Activated CD4-positive, alpha-beta T cell treated with anti-CD3 and anti-CD28 coated beads, Interleukin-2, amount 50 U/mL, for 4 hours (primary cell): Measurements from ENCODE around the gene FAM210A.
"Not testable (repeated sequence)": the region's sequence is repeated elsewhere in the genome, so short reads cannot be mapped to it uniquely, and the experiment has no call there.

Experiments used
- DNase-seq, 2 experiments: peaks; one replicate each; pipeline ENCODE4 v3.0.0-alpha.2; 2020

Gene FAM210A

DNA sequence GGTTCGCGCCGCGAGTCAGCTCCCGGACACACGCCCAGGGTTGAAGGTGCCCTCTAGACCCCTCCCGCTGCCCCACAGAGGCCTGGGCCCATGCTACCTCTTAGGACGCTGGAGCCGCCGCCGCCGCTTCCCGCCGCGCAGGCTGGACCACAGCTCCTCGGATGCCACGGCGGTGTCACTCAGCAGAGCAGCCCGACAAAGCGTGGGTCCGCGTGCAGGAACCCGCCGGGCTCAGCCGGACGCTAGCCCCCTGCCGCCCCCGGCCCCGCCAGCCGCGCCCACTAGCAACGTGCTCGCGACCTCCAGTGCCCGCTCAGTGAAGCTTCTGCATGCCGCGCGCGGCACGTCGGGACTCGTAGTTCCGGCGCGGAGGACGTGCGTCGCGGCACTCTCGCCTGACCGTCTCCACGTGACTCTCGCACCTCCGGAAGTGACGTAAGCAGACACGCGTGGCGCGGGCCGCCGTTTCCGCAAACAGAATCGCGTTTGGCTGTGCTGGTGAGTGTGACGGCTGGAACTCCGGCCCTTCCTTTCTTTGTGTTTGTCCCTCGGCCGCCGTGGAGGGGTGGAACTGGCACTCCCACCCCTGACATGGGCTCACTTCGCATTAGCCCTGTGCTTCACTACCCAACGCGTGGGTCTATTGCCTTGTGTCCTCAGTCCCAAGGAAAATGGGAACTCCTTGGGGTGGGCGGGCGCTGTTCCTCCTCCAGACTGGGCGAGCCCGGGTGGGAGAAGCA lies at the start of gene FAM210A, which contains the start of gene RNMT:
Gene FAM210A, minus strand, starts transcription at position 327 of the 740 bp plus-strand sequence. CDS start 44,481 bp downstream, outside the sequence.
Gene RNMT, plus strand, starts transcription at position 442 of the 740 bp plus-strand sequence. CDS start 4,845 bp downstream, outside the sequence.
- DNase-seq, result peak; percentile 93

DNA sequence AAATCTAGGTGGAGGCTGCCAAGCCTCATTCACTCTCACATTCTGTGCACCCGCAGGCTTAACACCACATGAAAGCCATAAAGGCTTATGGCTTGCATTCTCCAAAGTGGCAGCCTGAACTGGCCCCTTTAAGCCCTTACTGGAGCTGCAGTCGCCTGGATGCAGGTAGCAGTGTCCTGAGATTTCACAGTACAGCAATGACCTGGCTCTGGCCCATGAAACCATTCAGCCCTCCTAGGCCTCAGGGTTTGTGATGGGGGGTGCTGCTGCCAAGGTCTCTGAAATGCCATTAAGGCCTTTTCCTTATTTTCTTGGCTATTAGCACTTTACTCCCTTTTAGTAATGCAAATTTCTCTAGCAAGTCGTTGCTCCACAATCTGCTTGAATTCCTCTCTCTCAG lies 48.7 kb upstream of the FAM210A start:
- DNase-seq, result no peak

DNA sequence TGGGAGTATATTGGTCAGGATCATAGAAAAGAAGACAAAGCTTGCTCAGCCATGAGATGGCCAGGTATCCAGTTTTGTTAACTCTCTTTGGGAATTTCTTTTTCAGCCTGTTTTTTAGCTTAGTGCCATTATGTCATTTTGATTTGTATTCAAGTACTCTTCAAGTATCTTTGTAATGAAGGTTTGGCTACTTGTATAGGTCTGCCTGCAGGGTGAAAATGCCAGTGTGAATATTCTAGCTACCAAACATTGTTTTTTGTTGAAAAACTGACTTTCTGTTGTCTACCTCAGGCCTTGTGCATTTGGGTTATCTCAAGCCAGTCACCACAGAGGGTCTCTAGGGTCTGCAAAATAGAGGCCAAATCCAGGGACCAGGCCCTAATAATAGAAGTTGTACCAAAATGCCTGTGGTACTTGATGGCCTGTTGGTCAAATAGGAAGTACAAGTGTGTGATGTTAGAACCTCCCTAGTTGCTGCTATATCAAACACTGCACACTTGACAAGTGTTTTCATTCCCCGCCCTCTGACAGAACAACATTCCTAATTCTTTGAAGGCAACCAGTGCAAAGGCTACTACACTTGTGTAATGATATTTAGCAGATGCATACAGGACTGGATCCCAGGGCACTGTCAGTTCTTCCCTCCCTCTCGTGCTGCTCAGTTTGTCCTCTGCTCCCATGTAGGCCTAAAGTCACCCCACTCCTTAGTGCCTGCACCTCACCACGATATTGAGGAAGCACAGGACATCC lies 36.5 kb upstream of the FAM210A start:
- DNase-seq, result no peak

- DNase-seq, result no peak
Observed at GRCh38 chr18:13760047-13760446, 33.7 kb upstream of the FAM210A start.

DNA sequence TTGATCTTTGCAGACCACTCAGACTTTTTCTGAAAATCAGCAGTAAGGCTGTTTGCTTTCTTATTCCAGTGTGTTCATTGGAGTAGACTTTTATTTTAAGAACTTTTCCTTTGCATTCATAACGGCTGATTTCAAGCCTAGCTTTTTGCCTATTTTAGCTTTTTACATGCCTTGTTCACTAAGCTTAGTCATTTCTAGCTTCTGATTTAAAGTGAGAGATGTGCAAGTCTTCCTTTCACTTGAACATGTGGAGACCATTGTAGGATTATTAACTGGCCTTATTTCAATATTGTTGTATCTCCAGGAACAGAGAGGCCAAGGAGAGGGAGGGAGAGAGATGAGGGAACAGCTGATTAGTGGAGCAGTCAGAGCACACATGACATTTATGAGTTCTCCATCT lies 32.3 kb upstream of the FAM210A start:
- DNase-seq, result no peak

DNA sequence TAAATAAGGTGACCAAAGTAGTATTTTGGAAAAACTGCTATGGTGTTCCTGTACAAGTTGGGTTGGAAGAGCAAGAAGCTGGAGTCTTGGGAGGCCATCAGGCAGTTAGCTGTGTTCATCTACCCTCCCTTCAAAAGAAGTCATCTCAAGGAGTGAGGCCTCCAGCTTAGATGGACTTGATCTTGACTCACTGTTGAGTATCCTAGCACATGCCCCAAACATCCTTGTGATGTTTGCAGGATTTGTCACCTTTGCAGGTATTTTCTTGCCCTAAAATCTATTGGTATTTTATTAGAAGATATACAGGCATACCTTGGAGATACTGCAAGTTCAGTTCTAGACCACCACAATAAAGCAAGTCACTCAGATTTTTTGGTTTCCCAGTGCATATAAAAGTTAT lies 30.3 kb upstream of the FAM210A start:
- DNase-seq, result no peak

GRCh38 chr18:13756261-13756660 lies 29.9 kb upstream of the FAM210A start:
- no peak for DNase-seq

DNA sequence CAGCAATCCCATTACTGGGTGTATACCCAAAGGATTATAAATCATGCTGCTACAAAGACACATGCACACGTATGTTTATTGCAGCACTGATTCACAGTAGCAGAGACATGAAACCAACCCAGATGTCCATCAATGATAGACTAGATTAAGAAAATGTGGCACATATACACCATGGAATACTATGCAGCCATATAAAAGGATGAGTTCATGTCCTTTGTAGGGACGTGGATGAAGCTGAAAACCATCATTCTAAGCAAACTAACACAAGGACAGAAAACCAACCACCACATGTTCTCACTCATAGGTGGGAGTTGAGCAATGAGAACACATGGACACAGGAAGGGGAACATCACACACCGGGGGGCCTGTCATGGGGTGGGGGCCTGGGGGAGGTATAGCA lies 25.2 kb upstream of the FAM210A start:
- not testable (repeated sequence) for DNase-seq

- DNase-seq, result no peak
Observed at GRCh38 chr18:13746633-13747032, 20.3 kb upstream of the FAM210A start.

DNA sequence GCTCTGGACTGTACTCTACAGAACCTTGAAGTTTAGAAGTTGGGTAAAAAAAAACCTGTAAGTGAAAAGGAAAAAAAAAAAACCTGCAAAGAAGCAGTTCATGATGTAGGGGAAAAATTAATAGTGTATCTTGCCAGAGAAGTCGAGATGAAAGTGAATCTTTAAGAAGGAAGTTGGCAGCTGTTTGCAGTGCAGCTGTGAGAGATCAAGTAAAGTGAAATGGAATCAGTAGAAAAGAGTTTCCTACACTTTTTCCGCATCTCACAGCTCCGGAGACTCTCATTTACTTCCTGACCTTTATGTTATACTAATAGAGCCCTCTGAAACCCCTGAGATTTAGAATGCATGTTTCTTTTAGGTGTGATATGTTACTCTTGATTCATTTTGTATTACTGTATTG lies 19.3 kb upstream of the FAM210A start:
- DNase-seq, result no peak

DNA sequence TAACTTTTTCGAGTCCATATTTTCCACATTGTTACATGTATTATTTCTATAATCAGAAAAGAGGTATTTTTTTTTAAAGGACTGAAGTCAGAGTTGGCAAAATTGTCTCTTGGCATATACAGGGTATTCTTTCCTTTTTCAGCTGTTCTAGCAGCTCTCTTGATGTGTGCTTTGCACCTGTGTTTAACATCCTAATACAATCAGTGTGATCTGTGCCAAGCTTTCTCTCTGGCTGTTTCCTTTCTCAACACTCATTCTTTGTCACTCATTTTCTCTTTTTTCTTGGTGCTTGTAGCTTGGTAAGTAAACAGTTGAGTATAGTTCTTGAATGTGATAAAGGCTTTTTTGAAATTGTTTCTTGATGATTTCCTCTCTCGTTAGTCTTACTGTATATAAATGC lies 9.3 kb upstream of the FAM210A start:
- DNase-seq, result no peak

DNA sequence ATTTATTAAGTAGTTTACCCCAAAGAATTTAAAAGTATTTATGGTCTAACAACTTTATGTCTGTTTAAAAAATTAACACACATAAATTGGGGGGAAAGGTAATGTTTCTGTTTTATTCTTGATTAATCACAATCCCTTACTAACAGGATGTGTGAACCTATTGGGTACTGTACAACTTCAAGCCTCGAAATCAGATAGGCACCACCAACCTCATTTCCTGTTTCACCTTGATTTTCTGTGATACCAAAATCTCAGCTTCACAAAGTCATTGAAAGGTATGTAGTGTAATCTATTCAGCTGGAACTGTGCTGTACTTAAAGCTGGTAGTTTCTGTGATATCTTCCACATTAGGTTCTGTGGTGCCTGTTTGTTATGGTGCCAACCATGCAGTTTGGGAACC lies 4.1 kb upstream of the FAM210A start:
- DNase-seq, result no peak

DNA sequence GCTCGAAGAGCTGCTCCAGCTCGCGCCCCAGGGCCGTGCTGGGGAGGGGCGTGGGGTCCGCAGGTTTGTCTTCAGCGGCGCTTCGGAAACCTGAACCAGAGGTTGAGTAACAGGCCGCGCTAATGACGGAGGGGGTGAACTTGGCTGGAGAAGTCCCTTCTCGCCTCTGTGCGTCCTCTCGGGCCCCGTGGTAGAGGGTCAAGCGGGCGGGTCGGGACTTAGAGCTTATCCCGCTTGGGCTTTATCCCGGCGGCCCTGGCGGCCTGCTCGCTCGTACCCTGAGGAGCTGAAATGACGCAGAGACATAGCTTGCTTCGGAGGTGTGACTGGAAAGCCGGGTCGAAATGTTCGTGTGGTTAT lies 594 bp upstream of the FAM210A start:
- DNase-seq, result no peak

DNA sequence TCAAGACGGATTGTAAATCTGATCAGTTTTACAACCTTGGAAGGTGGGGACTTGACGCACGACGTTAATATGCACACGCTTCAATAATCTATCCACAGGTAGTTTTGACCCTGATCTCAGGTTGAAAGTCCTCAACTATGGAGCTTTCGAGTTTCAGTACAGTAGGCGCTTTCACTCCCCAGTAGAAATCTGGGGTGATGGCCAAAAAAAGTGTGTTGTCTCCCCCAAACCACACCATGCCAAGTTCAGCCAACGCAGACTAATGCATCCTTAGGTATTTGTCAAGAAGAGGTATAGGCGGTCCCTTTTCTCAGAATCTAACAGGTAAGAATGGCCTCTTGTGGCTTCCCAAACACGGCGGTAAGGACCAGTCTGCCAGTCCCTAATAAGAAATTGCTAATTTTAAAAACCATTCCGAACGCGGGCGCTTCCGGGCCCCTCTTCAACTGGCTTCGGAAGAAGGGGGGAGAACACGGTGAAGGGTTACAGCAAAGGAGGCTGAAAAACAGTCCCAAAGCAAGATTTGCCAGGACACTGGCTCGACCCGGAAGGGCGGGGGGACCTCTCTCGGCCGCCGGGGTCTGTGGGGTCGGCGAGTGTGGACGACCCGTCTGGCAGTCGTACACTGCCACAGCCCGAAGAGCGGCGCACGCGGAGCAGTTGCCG lies 659 bp downstream of the FAM210A start:
- peak; percentile 5 to 7 for DNase-seq

DNA sequence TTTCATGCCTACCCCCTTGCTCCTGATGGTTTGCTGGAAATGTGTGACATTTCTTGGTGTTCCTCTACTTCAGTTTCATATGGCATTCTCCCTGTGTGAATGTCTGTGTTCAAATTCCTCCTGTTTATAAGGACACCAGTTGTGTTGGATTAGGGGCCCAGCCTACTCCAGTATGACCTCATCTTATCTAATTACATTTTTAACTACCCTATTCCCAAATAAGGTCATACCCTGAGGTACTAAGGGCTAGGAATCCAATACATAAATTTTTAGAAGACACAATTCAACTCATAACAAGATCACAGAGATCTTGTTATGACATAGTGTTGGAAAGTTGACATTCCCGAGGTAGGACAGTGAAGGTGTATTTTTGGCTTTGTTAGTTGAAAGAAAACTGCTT lies 5.5 kb downstream of the FAM210A start:
- DNase-seq, result no peak

- DNase-seq, result no peak
Observed at GRCh38 chr18:13720123-13720522, 6.2 kb downstream of the FAM210A start.

GRCh38 chr18:13716916-13717315 lies 9.4 kb downstream of the FAM210A start:
- DNase-seq, result no peak

- DNase-seq, result no peak
Observed at GRCh38 chr18:13715330-13715729, 11.0 kb downstream of the FAM210A start.

DNA sequence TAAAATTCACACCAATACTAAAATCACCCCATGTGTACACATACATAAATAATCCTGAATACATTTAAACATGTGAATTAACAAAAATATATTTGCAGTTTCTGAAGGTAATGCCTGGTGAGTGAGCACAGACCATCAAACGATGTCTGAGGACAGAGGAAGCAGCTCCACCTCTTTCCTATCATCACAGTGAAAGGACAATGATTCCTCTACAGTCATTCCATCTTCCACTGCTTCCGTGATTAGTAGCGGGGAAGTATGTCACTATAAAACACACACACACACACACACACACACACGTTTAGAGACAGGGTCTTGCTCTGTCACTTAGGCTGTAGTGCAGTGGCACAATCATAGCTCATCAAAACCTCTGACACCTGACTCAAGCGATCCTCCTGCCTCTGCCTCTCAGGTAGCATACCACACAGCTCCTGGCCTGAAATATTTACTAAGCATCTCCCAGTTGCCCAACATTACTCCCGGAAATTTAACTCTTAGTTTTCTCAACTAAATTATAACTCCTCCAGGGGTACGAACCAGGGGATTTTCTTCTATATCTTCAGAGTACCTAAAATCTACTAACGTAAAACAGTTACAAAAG lies 12.8 kb downstream of the FAM210A start:
- no peak for DNase-seq

DNA sequence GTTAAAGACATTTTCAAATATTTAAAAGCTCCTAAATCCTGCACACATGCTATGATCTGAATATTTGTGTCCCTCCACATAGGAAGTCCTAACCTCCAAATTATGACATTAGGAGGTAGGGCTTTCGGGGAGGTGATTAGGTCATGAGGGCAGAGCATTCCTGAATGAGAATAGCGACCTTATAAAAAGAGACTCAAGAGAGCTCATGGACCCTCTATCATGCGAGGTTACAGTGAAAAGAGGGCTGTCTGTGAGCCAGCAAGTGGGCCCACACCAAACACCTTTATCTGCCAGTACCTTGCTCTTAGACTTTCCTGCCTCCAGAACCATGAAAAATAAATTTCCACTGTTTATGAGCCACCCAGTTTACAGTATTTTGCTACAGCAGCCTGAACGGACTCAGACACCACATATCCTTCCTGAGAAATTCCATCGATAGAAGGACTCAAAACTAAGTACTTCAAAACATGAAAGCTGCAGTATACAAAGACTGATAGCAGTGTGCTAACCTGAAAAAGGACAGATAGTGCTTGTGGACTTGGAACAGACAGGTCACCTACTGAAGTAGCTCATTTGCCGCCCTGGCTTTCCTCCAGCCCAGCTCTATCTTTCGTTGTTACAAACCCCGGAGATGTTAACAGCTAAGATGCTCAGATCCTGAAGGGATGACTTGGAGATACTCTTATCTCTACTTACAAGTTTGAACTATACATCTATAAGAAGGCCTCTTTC lies 13.8 kb downstream of the FAM210A start:
- DNase-seq, result no peak

DNA sequence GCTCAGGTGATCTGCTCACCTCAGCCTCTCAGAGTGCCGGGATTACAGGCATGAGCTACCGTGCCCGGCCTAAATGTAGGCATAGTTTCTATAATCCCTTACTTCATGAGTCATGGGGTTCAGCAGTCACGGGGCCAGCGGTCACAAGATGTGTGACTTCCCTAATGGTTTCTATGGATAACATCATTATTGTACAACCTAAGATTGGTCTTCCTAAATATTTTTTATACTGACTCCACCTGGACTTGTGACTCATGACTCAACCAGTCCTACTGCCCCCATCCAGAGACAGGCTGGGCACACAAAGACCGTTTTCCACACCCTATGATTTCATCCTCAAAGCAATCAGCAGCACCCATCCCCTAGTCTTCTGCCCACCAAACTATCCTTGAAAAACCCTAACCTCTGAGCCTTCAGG lies 15.9 kb downstream of the FAM210A start:
- no peak for DNase-seq

DNA sequence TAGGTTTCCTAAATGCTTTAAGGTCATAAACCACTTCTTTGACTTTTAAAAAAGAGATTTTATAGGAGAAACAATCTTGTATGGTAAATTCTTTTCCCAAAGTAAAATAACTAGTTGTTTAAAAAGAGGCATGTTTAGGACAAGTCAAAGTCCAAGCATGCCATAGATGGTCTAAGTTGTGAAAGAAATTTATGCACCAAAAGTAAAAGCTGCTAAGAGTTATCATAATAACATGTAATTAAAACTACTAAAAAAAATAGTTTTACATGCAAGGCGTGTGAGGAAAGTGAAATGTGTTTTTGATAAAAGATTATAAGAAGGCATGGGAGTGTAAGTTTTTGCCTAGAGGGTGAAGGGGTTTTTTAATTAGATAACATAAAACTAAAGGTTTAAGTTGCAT lies 22.5 kb downstream of the FAM210A start:
- DNase-seq, result no peak

DNA sequence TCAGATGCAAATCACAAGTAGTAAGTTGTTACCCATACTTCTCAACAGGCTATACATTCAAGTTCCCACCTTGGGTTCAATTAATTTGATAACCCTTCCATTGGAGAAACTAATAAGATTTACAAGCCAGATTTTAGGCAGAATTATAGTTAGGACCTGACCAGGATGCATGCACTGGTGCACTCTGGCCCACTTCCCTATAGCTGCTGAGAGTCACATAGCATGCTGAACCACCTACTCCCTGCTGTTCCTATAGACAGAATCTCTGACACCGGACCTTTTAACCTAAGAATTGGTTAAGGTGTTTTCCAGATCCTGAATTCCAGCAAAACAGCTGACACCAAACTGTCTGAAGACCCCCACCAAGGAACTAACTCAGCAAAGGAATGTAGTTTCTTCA lies 26.2 kb downstream of the FAM210A start:
- DNase-seq, result no peak
